ENCODE data around the gene TMEM220.

The TMEM220 gene

GRCh38 chr17:10681866-10682446 is 47.9 kb downstream of the TMEM220 start:
- TF ChIP-seq CTCF (conservative IDR thresholded peaks at IDR 0.05; ENCODE audit: low read depth, low read length), result no peak
- H3K4me2 ChIP-seq, result no peak overlapping the region
- no peak overlapping the region for H3K27ac ChIP-seq
- no peaks in the 10 kb centered on the region for H3K4me1 ChIP-seq (ENCODE audit: low read depth, poor library complexity, severe bottlenecking)
- no peak overlapping the region for H3K4me3 ChIP-seq (IDR thresholded peaks at IDR 0.05; ENCODE audit: insufficient read depth, low read depth, low read length)
- no peaks in the 10 kb centered on the region for H3K79me2 ChIP-seq (ENCODE audit: insufficient read depth, low read depth)
- H3K9ac ChIP-seq, result no peak overlapping the region
- no peaks in the 10 kb centered on the region for H3K27me3 ChIP-seq (ENCODE audit: insufficient read depth, low read depth)
- H2AFZ ChIP-seq (ENCODE audit: low read depth), result no peak overlapping the region
- no peaks in the 10 kb centered on the region for H3K36me3 ChIP-seq (ENCODE audit: insufficient read depth)
- no peaks in the 10 kb centered on the region for H4K20me1 ChIP-seq (ENCODE audit: insufficient read depth)

DNA sequence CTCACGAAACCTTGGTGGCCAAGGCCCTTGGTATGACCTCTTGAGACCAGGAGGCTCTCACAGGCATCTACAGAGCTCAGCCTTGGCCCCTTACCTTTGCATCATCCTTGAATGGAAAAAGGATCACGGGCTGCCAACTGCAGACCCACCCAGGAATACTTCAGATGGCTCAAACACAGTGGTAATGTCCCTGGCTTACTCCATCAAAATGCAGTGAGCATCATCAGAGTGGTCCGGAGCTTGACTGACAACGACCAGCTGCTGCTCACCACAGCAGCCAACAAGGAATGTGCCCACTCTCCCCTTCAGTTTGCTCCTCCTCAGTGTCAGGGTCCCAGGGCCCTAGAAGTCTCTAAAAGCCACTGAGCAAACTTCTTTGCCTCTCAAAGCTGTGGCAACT is 55.1 kb downstream of the TMEM220 start:
- no peak for TF ChIP-seq CTCF (conservative IDR thresholded peaks at IDR 0.05; ENCODE audit: low read depth, low read length)
- Histone ChIP-seq H2AFZ (ENCODE audit: low read depth) (no peak overlapping the region), H3K9ac (no peak overlapping the region), H3K36me3 (ENCODE audit: insufficient read depth) (no peaks in the 10 kb centered on the region), H4K20me1 (ENCODE audit: insufficient read depth) (no peaks in the 10 kb centered on the region), H3K27me3 (ENCODE audit: insufficient read depth, low read depth) (no peaks in the 10 kb centered on the region), H3K4me3 (IDR thresholded peaks at IDR 0.05; ENCODE audit: insufficient read depth, low read depth, low read length) (no peak overlapping the region), H3K4me1 (ENCODE audit: low read depth, poor library complexity, severe bottlenecking) (no peaks in the 10 kb centered on the region), H3K27ac (no peak overlapping the region), H3K4me2 (no peak overlapping the region), H3K79me2 (ENCODE audit: insufficient read depth, low read depth) (no peaks in the 10 kb centered on the region)

GRCh38 chr17:10673312-10673711 is 56.5 kb downstream of the TMEM220 start:
- Histone ChIP-seq H4K20me1 (ENCODE audit: insufficient read depth) (no peaks in the 10 kb centered on the region), H3K79me2 (ENCODE audit: insufficient read depth, low read depth) (no peaks in the 10 kb centered on the region), H2AFZ (ENCODE audit: low read depth) (no peak overlapping the region), H3K4me1 (ENCODE audit: low read depth, poor library complexity, severe bottlenecking) (no peaks in the 10 kb centered on the region), H3K4me3 (IDR thresholded peaks at IDR 0.05; ENCODE audit: insufficient read depth, low read depth, low read length) (no peak overlapping the region), H3K27me3 (ENCODE audit: insufficient read depth, low read depth) (no peaks in the 10 kb centered on the region), H3K36me3 (ENCODE audit: insufficient read depth) (no peaks in the 10 kb centered on the region), H3K9ac (no peak overlapping the region), H3K4me2 (no peak overlapping the region), H3K27ac (no peak overlapping the region)
- no peak for TF ChIP-seq CTCF (conservative IDR thresholded peaks at IDR 0.05; ENCODE audit: low read depth, low read length)

DNA sequence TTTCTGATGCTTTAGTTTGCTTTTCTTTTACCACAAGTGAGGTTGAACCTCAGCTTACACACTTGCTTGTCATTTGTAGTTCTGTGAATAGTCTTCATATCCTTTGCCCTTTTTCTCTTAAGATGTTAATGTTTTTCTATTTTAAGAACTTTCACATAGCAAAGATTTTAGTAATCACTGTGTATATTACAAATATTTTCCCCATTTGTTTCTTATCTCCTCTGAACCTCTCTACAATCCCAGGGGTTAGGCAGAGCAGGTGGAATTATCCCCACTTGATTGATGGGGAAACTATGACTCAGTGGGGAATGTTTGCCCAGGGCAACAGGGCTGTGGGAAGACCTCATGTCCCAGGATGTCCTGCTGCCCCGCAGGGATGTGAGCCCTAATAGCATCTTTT is 61.0 kb downstream of the TMEM220 start:
- no peak overlapping the region for H3K4me2 ChIP-seq
- no peaks in the 10 kb centered on the region for H3K4me1 ChIP-seq (ENCODE audit: low read depth, poor library complexity, severe bottlenecking)
- no peak overlapping the region for H3K27ac ChIP-seq

More for the DNA sequence above, 61.0 kb downstream of the TMEM220 start:
- no peak overlapping the region for H3K4me3 ChIP-seq (IDR thresholded peaks at IDR 0.05; ENCODE audit: insufficient read depth, low read depth, low read length)
- H3K79me2 ChIP-seq (ENCODE audit: insufficient read depth, low read depth), result no peaks in the 10 kb centered on the region
- H3K27me3 ChIP-seq (ENCODE audit: insufficient read depth, low read depth), result no peaks in the 10 kb centered on the region
- H4K20me1 ChIP-seq (ENCODE audit: insufficient read depth), result no peaks in the 10 kb centered on the region
- H3K36me3 ChIP-seq (ENCODE audit: insufficient read depth), result no peaks in the 10 kb centered on the region
- no peak for TF ChIP-seq CTCF (conservative IDR thresholded peaks at IDR 0.05; ENCODE audit: low read depth, low read length)
- no peak overlapping the region for H2AFZ ChIP-seq (ENCODE audit: low read depth)
- H3K9ac ChIP-seq, result no peak overlapping the region
